HG03097 (cell line): Measurements from ENCODE around the gene PPP1R9A.

Source experiments
- ATAC-seq: cut with Tn5 transposase; IDR thresholded peaks from one replicate; pipeline ENCODE4 v1.9.1; 2021; ENCODE audit not compliant: unreplicated experiment, low FRiP score

PPP1R9A gene

GRCh38 chr7:95018021-95018420 is 110.6 kb downstream of the PPP1R9A start:
- no peak for ATAC-seq

GRCh38 chr7:95026018-95026417 is 118.6 kb downstream of the PPP1R9A start:
- ATAC-seq, result no peak

- ATAC-seq, result no peak
Observed at GRCh38 chr7:95026421-95027072, 119.2 kb downstream of the PPP1R9A start.

- ATAC-seq, result no peak
Observed at GRCh38 chr7:95027234-95027872, 120.0 kb downstream of the PPP1R9A start.

GRCh38 chr7:95028683-95029082 is 121.3 kb downstream of the PPP1R9A start:
- no peak for ATAC-seq

GRCh38 chr7:95035295-95035694 is 127.9 kb downstream of the PPP1R9A start:
- no peak for ATAC-seq

GRCh38 chr7:95041031-95041430 is 133.6 kb downstream of the PPP1R9A start:
- ATAC-seq, result no peak

GRCh38 chr7:95045236-95045923 is 138.0 kb downstream of the PPP1R9A start:
- no peak for ATAC-seq

- ATAC-seq, result no peak
Observed at GRCh38 chr7:95046494-95047240, 139.3 kb downstream of the PPP1R9A start.

- ATAC-seq, result no peak
Observed at GRCh38 chr7:95047291-95047690, 139.9 kb downstream of the PPP1R9A start.

- no peak for ATAC-seq
Observed at GRCh38 chr7:95052566-95053094, 145.2 kb downstream of the PPP1R9A start.

GRCh38 chr7:95054386-95054785 is 147.0 kb downstream of the PPP1R9A start:
- ATAC-seq, result no peak

GRCh38 chr7:95055295-95055694 is 147.9 kb downstream of the PPP1R9A start:
- no peak for ATAC-seq

GRCh38 chr7:95056107-95056739 is 148.8 kb downstream of the PPP1R9A start:
- no peak for ATAC-seq

- ATAC-seq, result no peak
Observed at GRCh38 chr7:95056901-95057300, 149.5 kb downstream of the PPP1R9A start.

GRCh38 chr7:95059842-95060313 is 152.5 kb downstream of the PPP1R9A start:
- ATAC-seq, result no peak

GRCh38 chr7:95062901-95063300 is 155.5 kb downstream of the PPP1R9A start:
- no peak for ATAC-seq

GRCh38 chr7:95066737-95067530 is 159.5 kb downstream of the PPP1R9A start:
- ATAC-seq, result no peak

- ATAC-seq, result no peak
Observed at GRCh38 chr7:95088536-95089215, 181.3 kb downstream of the PPP1R9A start.
